Activated effector memory CD4-positive, alpha-beta T cell treated with anti-CD3 and anti-CD28 coated beads, Interleukin-2, amount 50 U/mL, for 16 hours (primary cell): ENCODE measurements around the gene RADIL.

Experiments used
- DNase-seq: peaks from one replicate; pipeline ENCODE4 v3.0.0-alpha.2; 2020

The RADIL gene

DNA sequence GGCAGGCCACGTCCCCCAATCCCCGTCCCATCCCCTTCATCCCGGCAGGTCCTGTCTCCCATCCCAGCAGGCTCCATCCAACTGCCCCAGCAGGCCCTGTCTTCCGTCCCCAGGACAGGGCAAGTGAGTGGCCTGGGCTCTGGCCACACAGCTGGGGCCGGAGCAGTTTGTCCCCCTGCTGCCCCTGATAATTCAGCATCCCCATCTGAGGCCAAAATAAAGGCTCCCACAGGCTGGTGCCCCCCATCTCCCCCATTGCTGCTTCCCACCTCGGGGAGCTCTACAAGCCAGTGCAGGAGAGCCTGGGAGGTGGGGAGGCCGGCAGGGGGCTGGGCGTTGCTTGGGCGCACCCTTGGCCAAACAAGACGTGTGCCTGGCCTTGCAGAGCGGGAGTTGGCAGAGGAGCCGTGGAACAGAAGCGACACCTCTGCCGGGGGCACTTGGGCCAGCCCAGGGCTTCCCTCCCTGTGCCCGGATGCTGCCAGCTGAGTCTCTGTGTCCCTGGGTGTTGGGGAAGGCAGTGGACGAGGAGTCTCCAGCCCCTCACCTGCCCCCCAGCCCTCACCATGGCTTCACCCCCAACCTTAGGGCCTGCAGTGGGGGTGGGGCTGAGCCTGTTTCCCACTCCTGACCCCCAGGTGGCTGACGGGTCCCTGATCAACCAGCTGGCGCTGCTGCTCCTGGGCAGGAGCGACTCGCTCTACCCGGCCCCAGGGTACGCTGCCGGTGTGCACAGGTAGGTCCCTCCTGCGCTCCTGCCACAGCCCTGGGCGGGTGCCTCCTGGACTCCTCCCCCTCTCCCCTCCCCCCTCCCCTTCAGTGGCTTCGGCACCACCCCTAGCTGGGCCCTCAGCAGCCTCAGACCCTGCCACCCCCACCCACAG is 94.1 kb downstream of the RADIL start:
- no peak for DNase-seq

DNA sequence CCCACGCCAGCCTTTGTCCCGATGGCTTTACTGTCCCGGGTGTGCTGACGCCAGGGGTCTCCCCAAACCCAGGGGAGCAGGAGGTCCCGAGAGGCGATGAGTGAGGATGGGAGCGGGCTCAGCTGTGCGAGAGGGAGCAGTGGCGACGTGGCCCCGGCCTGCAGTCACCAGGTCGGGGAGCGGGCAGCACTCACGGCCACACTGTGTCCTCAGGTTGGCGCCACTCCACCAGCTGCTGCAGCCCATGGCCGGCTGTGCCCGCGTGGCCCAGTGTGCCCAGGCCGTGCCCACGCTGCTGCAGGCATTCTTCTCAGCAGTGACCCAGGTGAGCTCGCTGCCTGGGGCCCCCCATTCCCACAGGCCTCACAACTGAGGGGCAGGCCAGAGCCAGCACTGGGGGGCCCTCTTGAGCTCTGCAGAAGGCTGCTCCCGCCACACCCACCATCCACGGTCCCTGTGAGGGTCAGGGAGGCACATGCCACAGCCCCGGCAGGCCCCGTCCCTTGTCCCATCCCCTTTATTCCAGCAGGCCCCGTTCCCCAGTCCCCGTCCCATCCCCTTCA is 94.8 kb downstream of the RADIL start:
- no peak for DNase-seq

DNA sequence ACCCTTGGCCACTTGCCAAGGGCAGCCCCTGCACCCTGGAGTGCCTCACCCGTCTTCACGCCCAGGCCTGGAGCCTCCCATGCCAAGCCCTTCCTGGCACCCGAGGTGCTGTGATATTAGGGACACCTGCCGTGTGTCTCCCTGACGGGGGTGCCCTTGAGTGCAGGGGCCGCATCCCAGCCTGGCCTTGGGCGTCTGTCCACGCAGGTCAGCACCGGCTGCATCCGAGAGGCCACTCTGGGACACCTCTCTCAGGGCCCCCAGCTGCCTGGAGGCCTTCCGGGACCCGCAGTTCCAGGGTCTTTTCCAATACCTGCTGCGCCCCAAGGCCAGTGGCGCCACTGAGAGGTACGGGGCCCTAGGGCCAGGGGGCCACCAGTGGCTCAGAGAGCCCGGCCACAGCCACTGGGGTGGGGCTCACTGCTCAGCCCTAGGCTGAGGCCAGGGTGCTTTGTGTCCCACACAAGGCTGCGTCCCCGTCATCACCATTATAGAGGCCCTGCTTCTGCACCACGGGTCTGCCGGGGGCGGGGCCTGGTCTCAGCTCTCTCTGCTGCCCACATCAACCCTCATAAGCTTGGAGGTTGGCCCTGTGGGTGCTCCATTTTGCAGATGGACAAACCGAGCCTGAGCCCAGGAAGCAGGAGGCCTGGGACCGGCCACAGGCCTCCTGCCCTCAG is 95.4 kb downstream of the RADIL start:
- no peak for DNase-seq

DNA sequence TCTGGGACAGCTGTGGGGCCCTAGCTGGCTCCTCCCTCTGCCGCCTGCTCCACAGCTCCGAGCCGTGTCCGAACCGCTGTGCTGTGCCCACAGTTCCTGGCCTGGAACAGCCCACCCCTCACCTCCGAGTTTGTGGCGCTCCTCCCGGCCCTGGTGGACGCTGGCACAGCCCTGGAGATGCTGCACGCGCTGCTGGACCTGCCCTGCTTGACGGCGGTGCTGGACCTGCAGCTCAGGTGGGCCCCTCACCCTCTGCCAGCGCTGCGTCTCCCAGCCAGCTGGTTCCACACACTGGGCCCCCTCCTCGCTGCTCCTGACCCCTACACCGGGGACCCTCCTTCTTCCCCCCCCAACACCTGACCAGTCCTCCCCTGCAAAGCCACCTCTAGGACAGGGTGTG is 96.0 kb downstream of the RADIL start:
- DNase-seq: no peak

DNA sequence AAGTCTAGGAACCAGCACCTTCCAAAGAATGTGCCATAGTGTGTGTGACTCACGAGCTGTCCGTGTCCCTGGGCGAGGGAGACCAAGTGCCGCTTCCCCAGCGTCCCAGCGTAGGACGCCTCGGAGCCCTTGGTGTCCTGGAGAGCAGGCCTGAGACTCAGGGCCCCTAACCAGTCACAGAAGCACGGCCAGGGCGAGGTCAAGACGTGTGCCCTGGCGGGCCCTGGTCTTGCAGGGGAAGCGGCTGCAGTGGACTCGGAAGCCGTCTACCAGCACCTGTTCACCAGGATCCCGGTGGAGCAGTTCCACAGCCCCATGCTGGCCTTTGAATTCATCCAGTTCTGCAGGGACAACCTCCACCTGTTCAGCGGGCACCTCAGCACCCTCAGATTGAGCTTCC is 97.5 kb downstream of the RADIL start:
- no peak for DNase-seq

DNA sequence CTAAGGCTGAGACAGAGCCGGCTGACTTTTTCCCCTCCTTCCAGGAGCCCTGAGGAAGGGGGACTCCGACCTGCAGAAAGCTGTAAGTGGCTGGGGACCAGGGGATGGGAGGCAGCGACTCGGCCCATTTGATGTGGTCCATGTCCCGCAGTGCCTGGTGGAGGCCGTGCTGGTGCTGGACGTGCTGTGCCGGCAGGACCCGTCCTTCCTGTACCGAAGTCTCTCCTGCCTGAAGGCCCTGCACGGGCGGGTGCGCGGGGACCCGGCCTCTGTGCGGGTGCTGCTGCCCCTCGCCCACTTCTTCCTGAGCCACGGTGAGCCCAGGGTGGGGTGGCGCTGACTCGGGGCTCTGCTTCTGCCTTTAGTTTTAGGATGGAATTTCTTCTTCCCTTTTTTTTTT is 98.1 kb downstream of the RADIL start:
- no peak for DNase-seq

DNA sequence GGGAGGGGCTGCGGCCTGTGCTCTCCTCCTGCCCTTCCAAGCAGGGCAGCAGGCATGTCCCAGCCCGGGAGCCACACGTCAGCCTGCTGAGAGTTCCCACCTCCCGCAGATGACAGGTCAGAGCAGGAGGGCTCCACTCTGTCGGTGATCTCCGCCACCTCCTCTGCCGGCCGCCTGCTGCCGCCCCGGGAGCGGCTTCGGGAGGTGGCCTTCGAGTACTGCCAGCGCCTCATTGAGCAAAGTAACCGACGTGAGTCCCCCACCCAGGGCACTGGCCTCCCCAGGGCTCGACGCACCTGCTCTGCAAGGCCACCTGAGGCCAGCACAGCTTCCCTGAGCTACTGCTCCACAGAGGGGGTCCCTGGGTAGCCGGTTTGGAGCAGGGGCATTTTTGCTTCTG is 98.7 kb downstream of the RADIL start:
- no peak for DNase-seq

DNA sequence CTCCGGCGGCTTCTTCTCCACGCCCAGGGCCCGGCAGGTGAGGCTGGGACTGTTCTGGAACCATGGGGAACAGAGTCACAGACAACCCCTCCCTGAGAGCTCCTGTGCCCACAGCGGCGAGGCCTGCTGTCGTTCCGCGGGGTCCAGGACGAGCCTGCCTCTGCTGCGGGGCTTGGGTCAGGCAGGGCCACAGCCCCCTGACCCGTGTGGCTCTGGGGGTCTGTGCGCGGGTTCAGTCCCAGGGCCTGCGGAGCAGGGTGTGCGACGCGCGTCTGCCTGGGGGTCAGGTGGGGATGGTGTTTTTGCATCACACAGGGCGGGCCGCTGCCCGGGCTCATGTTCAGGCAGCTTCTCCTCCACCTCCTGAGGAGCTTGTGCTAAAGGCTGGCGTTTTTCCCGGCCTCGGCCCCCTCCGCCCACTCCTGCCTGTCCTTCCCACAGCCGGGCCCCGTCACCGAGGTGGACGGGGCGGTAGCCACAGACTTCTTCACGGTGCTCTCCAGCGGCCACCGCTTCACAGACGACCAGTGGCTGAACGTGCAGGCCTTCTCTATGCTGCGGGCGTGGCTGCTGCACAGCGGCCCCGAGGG is 99.7 kb downstream of the RADIL start:
- DNase-seq: no peak

DNA sequence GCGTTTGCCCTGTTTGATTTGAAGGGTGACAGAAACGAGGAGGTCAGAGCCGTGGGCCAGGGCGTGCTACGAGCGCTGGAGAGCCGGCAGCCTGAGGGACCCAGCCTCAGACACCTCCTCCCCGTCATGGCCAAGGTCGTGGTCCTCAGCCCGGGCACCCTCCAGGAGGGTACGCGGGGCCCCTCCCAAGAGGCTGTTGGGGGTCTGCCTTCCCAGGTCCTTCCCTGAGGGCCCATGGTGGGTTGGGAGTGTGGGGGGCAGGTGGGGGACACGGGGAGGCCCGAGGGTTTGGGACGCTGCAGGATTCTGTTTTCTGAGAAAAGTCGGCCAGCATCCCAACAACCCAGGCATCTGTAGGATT is 100.2 kb downstream of the RADIL start:
- no peak for DNase-seq

DNA sequence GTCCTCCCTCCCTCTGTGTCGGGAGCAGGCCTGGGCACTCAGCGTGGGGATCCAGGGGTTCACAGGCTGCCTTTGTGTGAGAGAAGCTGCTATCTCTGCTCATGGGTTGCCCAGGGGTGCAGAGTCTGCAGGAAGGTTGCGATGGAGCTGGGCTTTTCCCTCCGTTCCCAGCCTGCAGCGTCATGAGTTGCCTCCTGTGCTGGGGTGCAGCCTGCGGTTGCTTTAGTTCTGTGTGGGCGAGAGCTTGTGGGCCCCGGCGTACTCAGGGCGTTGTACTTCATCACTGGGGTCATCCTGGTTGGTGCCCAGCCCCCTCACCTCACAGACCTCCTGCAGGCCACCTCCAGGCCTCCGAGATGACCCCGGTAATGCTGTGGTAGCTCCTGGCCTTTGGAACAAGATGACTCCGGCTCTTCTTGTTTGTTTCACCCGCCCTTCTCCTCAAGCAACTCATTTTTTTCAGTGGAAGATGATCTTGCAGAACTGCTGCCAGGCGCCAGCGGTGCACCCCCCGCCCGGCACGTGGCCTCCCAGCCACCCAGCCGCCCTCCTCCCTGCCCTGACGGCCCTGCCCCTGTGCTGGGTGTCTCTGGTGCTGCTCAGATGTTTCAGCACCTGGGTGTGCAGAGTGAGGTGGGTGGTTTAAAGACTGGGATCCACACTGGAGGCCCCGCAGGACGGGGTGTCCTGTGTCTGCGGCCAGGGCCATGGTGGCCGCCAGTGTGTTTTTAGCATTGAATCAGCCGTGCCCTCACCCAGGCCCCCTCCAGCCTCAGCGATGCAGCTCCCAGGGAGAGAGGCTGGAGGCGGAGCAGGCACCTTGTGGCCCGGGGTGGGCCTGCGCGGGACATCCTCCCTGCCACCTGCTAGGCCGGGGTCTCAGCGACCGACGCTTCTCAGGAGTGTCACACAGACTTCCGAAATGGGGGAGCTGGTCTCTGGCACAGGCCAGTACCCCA is 100.9 kb downstream of the RADIL start:
- DNase-seq: no peak

DNA sequence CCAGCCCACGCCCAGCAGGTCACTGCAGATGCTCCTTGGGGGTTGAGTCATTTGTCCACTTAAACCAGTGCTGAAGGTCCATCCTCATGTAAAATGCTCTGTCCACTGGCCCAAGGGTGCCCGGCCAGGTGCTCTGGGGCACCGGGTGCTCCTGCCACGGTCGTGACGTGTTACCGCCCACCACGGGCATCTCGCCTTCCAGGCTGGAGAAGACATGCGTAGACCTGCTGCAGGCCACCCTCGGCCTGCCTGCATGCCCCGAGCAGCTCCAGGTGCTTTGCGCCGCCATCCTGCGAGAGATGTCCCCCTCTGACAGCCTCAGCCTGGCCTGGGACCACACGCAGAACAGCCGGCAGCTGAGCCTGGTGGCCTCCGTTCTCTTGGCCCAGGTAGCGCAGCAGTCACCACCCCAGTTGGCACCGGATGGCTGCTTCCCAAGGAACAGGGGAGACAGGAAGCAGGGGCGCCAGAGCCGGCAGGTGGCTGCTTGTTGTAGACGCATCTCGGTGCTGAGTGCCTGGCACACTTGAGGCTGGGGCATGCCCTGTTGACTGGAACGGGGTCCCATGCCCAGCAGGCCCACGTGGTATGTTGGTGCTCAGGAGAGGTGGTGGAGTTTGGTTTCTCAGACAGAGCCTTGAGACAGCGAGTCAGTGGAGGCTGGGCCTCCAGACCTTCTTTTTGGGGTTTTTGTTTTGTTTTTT is 102.0 kb downstream of the RADIL start:
- no peak for DNase-seq

DNA sequence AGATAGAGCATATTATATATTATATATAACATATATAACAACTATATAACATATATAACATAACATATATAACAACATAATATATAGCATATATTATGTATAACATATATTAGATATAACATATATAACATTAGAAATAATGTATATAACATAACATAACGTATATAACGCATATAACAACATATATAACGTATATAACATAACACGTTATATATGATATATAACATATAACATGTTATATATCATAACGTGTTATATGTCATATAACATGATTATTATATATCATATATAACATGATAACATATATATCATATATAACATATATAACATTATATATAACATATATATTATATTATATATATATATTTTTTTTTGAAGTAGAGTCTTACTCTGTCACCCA is 104.4 kb downstream of the RADIL start:
- no peak for DNase-seq

DNA sequence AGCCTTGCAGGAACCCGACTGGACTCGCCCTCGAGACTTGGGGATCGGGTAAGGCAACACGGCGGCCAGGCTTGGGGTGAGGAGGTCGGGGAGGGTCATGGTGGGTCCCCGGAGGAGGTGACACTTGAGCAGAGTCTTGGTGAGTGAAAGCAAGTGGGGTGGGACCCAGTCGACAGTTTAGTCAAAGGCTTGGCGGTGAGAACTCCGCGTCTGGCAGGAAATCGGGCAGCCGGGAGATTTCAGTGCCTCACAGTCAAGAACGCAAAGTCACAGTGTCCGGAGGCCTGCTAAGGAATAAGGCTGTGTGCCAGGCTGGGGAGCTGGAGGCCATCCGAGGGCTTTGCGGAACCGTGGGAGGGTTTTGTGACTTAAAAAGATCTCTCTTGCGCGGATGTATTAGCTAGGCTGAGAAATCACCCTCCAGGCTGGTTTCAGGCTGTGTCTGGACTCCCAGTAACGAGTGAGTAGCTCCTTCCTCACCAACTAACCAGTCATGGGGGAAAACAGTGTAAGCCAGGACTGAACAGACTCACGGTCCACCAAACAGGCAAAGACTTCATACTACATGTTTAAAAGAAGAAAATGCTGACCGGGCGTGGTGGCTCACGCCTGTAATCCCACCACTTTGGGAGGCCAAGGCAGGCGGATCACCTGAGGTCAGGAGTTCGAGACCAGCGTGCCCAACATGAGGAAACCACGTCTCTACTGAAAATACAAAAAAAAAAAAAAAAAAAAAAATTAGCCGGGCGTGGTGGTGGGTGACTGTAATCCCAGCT is 107.5 kb downstream of the RADIL start:
- DNase-seq: peak; percentile 83

DNA sequence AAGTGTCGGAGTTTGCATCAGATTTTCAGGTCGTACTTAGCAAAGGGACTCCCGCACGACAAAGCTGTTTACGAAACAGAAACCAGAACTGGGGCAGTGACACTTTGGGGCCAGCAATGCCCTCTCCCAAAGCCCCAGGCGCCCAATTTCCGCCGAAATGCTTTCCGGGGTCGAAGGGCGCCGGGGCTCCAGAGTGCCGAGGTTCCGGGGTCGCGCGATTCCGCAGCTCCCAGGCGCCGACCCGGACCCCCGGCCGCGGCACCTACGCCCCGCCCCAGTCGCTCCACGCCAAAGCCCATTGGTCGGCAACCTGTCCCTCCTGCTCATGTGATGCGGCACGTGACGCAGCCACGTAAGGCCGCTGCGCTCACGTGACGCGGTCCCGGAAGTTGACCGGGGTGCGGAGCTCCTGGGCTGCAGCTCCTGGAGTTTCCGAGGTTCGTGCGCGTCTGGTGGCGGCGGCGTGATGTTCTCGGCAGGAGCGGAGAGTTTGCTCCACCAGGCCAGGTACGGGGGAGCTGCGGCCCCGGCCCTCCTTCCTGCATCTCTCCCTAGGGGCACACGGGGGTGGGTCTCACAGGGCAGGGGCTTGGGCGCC is 108.2 kb downstream of the RADIL start, which contains the start of gene AP5Z1:
AP5Z1 (plus strand) TSS at position 374 of the 598 bp plus-strand sequence; CDS start at position 467, 93 bp downstream.
- DNase-seq: peak; percentile 98

DNA sequence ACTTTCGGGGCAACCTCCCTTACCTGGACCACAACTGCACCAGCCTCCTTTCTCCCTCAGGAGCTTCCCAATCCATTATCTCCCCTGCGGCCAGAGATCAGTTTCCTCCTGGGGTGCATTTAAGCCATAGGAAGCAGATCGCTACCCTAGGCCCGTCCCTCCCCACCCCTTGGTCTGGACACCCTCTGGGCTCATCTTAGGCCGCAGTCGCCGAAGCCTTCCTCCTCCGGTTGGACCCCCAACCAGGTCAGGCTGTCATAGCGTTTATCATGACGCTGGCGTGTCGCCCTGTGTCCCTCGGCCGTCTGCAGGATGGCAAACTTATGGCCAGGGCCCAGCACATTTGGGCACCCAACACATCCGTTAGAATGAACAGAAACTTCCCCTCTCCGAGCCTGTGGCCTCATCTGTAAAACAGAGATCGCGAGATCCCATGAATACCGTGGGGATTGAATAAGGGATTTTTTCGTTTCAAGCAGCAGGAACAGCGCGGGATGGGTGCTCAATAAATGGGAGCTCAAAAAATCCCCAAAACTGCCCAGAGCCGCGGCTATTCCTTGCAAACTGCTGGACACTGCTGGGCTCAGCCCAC is 108.8 kb downstream of the RADIL start:
- no peak for DNase-seq

DNA sequence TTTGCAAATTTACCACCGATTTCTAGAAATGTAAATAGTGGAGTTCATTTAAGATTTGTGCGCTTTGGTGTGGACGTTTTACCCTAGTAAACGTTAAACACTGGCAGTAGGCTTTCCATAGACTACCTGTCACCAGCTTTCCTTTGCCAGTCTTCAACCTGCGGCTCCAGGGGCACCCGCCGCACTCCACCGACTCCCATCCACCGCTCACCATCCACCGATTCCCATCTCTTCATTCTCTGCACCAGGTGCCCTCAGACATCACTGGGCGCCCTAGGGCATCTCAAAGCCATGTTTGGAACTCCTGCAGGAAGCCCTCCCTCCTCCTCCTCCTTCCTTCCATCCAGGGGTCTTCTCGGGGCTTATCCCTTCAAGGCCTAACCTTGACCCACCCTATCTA is 109.5 kb downstream of the RADIL start:
- no peak for DNase-seq

DNA sequence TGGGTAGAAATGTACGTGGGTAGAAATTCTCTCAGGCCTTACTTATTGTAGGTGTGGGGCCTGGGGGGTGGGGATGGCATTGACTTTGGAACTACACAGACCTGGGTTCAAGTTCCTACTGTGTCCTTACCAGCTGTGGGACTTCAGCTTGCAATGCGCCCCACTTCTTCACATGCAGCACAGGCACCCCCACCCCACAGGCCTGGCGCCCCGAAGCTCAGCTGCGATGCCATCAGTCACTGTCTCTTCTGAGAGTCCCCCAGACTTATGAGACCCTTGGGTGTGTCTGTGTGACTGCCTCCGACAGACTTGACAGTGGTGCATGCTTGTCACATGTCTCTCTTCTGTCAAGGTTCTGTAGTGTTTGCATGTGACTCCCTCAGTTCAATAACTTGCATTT is 111.2 kb downstream of the RADIL start:
- DNase-seq: no peak

DNA sequence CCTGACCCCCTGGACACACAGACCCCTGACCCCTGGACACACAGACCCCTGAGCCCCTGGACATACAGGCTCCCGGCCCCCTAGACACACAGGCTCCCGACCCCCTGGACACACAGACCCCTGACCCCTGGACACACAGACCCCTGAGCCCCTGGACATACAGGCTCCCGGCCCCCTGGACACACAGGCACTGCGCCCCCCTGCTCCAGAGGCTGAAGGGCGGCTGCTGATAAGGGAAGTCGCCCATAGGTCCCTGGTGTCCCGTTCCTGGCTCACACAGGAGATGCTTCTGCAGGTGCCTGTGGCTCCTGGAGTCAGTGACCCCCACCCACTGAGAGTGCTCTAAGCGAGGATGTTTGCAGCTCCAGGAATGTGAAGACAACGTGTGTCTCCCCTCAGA is 111.8 kb downstream of the RADIL start:
- DNase-seq: no peak

DNA sequence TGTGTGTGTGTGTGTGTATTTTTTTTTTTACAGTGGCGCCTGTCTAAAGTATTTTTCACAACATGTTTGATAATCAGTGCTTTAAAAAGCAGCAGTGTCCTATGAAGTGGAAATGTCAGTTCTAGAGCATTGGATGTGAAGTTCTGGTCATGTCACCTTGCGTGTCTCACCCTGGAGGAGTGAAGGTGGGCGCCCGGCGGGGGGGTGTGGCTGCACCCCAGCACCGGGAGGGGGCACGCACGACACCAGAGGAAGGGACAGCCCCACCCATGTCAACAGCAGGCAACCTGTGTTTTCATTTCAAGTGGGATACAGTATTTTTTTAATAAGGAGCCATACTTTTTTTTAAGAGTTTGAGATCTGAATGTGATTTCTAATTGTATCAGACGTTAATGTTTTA is 112.6 kb downstream of the RADIL start:
- DNase-seq: no peak

DNA sequence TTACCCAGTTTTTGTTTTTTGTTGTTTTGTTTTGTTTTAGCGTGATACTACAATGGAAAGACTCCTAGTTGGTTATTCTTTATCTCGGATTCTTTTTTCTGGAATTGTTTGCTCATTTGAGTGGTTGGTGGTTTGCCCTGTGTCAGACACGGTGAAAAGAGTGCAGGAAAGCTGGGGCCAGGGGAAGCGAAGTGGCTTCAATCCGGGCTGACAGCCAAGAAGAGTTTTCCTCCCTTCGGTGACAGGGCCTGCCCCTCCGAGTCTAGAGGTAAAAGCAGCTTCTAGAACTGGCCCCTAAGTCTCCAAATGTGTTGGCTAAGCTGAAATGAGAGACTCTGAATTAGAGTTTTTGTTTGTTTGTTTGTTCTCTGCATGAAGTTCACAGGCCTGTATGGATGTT is 113.8 kb downstream of the RADIL start:
- no peak for DNase-seq
